Measurements from ENCODE around the gene AIFM2.

GRCh38 chr10:70145166-70145665, 12.6 kb upstream of the AIFM2 start:
- TF ChIP-seq CTCF (IDR thresholded peaks at IDR 0.05) (no peak), POLR2A (IDR thresholded peaks at IDR 0.05) (no peak), POLR2AphosphoS5 (IDR thresholded peaks at IDR 0.05) (no peak), EP300 (IDR thresholded peaks at IDR 0.05) (no peak)
